HG02798 (cell line): ENCODE data around the gene TIPARP.

Experiments used
- ATAC-seq: cut with Tn5 transposase; IDR thresholded peaks from one replicate; pipeline ENCODE4 v1.9.1; 2021; ENCODE audit warnings: mild to moderate bottlenecking; ENCODE audit not compliant: unreplicated experiment, poor library complexity

Gene TIPARP

GRCh38 chr3:156675830-156676767 is 1.7 kb downstream of the TIPARP start:
- ATAC-seq, result no peak

GRCh38 chr3:156676768-156677479 is 2.5 kb downstream of the TIPARP start:
- no peak for ATAC-seq

GRCh38 chr3:156677536-156677935 is 3.1 kb downstream of the TIPARP start:
- no peak for ATAC-seq

- no peak for ATAC-seq
Observed at GRCh38 chr3:156678197-156678596, 3.8 kb downstream of the TIPARP start.

GRCh38 chr3:156680243-156680914 is 6.0 kb downstream of the TIPARP start:
- no peak for ATAC-seq

GRCh38 chr3:156681002-156681401 is 6.6 kb downstream of the TIPARP start:
- ATAC-seq, result peak; percentile 82

GRCh38 chr3:156682501-156682900 is 8.1 kb downstream of the TIPARP start:
- no peak for ATAC-seq

GRCh38 chr3:156682963-156683362 is 8.6 kb downstream of the TIPARP start:
- no peak for ATAC-seq

GRCh38 chr3:156685198-156685597 is 10.8 kb downstream of the TIPARP start:
- ATAC-seq, result peak; percentile 26

- ATAC-seq, result peak; percentile 41
Observed at GRCh38 chr3:156685752-156686151, 11.4 kb downstream of the TIPARP start.

- no peak for ATAC-seq
Observed at GRCh38 chr3:156687023-156687422, 12.6 kb downstream of the TIPARP start.

- ATAC-seq, result no peak
Observed at GRCh38 chr3:156688632-156689452, 14.5 kb downstream of the TIPARP start.

GRCh38 chr3:156689608-156690007 is 15.2 kb downstream of the TIPARP start:
- peak; percentile 14 for ATAC-seq

- no peak for ATAC-seq
Observed at GRCh38 chr3:156691920-156692319, 17.5 kb downstream of the TIPARP start.

GRCh38 chr3:156693166-156693565 is 18.8 kb downstream of the TIPARP start:
- no peak for ATAC-seq

GRCh38 chr3:156694536-156694935 is 20.1 kb downstream of the TIPARP start:
- ATAC-seq, result no peak

GRCh38 chr3:156702367-156702766 is 28.0 kb downstream of the TIPARP start:
- no peak for ATAC-seq

GRCh38 chr3:156704370-156705036 is 30.1 kb downstream of the TIPARP start:
- no peak for ATAC-seq

GRCh38 chr3:156705761-156706616 is 31.6 kb downstream of the TIPARP start:
- ATAC-seq, result peak; percentile 72
